ENCODE data around the gene TBCD. TPM values are rescaled to one million over a fixed set of nuclear protein-coding genes. Genes with fewer than 3 reads are reported as not detected.
"Not testable (repeated sequence)": the region's sequence is repeated elsewhere in the genome, so short reads cannot be mapped to it uniquely, and the experiment has no call there.

TBCD gene
- polyA plus RNA-seq, 4 donors, result 54.4 to 90.7 (median 68.7) TPM

GRCh38 chr17:82959990-82960418, 208.1 kb downstream of the TBCD start:
- DNase-seq (ENCODE audit: low read depth in 4 of 4, low spot score in 3 of 4), result no peak

DNA sequence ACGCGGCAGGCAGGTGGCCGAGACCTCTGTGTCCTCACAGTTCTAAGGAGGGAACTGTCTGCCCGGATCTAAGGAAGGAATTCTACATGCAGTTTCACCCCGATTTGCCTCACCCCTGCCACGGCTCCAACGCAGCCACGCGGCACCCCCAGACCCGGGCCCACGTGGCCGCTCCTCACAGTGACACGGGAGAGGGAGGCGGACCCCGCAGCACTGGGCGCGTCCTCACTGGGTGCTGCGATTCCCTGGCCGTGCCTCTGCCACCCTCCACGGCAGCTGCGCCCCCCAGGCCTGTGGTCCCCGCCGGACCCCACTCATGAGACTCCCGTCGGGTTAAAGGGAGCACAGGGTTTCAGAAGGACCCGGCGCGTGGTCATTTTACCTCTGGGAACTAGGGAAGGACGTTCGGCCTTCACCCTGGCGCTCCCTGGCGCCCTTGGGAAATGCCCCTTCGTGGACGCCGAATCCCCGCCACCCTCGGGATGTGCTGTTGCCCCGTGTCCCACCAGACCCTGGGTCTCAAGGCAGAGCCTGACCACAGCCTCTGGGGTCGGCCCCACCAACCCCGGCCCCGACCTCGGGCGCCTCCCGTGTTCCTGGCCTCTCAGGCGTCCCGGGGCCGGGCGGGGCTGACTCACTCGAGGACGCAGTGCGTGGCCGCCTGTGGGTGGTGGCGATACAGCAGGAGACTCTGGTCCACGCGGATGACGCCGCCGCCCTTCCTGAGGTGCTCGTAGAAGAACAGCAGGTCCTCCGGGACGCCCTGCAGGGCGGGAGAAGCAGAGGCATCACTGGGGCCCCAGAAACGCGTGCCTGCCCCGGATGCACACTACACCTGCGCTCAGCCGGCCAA, 208.8 kb downstream of the TBCD start:
- DNase-seq (ENCODE audit: low read depth in 4 of 4, low spot score in 3 of 4), result no peak

- DNase-seq (ENCODE audit: low read depth in 4 of 4, low spot score in 3 of 4), result no peak
These were observed 209.7 kb downstream of the TBCD start for GRCh38 chr17:82961366-82962162.

- DNase-seq (ENCODE audit: low read depth in 4 of 4, low spot score in 3 of 4), result no peak
These were observed 210.4 kb downstream of the TBCD start for GRCh38 chr17:82962163-82962720.

GRCh38 chr17:82963104-82963950, 211.5 kb downstream of the TBCD start:
- peak; percentile 53 to 70 (median 62) for DNase-seq (ENCODE audit: low read depth in 4 of 4, low spot score in 3 of 4)

DNA sequence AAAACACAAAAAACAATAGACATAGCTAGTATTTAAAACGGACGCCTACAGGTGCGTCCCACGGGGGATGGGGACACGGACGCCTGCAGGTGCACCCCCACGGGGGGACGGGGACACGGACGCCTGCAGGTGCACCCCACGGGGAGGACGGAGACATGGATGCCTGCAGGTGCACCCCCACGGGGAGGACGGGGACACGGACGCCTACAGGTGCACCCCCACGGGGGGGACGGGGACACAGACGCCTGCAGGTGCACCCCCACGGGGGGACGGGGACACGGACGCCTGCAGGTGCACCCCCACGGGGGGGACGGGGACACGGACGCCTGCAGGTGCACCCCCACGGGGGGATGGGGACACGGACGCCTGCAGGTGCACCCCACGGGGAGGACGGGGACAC, 212.6 kb downstream of the TBCD start:
- DNase-seq (ENCODE audit: low read depth in 4 of 4, low spot score in 3 of 4), result not testable (repeated sequence)

DNA sequence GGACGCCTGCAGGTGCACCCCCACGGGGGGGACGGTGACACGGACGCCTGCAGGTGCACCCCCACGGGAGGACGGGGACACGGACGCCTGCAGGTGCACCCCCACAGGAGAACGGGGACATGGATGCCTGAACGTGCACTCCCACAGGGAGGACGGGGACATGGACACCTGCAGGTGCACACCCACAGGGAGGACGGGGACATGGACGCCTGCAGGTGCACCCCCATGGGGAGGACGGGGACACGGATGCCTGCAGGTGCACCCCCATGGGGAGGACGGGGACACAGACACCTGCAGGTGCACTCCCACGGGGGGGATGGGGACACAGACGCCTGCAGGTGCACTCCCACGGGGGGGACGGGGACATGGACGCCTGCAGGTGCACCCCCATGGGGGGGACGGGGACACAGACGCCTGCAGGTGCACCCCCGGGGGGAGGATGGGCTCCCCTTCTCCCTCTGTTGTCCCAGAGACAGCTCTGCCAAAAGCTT, 213.0 kb downstream of the TBCD start:
- no peak for DNase-seq (ENCODE audit: low read depth in 4 of 4, low spot score in 3 of 4)

DNA sequence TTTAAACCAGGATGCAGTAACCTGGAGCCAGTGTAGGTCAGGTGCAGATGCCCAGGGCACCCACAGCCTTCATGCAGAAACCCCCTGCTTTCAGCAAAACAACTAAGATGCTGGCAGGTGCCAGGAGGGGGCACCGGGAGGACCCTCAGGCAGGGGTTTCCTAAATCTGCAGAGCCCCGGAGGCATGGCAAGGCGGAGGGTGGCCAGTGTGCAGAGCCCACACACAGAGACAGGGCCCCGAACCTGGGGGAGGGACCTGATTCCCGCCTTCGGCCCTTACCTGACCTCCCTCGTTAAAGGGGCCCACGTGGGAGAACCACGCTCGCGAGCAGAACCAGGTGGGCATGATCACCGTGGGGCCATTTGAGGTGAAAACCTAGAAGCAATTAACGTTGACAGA, 213.5 kb downstream of the TBCD start:
- DNase-seq (ENCODE audit: low read depth in 4 of 4, low spot score in 3 of 4), result no peak

GRCh38 chr17:82966415-82966814, 214.6 kb downstream of the TBCD start:
- no peak for DNase-seq (ENCODE audit: low read depth in 4 of 4, low spot score in 3 of 4)

GRCh38 chr17:82967268-82968032, 215.6 kb downstream of the TBCD start:
- no peak for DNase-seq (ENCODE audit: low read depth in 4 of 4, low spot score in 3 of 4)

GRCh38 chr17:82968033-82968841, 216.4 kb downstream of the TBCD start:
- DNase-seq (ENCODE audit: low read depth in 4 of 4, low spot score in 3 of 4), result not testable (repeated sequence)

DNA sequence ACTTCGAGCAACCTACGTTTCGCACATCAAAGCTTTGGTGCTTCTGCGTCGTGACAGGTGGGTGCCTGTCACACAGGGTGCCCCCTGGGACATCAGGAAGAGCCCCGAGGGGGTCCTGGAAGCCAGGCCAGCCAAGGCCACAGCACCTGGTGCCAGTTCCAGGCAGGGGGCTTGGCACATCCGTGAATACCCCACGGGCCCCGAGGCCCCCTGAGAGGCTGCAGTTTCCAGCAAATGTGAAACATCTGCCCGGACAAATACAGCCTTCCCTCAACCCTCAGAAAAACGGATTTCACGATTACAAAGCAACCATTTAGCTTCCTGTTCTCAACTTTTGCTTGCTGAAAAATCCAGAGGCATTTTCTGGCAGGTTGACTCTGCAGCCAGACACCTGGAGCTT, 218.2 kb downstream of the TBCD start:
- DNase-seq (ENCODE audit: low read depth in 4 of 4, low spot score in 3 of 4), result no peak

GRCh38 chr17:82970818-82971590, 219.1 kb downstream of the TBCD start:
- no peak for DNase-seq (ENCODE audit: low read depth in 4 of 4, low spot score in 3 of 4)

DNA sequence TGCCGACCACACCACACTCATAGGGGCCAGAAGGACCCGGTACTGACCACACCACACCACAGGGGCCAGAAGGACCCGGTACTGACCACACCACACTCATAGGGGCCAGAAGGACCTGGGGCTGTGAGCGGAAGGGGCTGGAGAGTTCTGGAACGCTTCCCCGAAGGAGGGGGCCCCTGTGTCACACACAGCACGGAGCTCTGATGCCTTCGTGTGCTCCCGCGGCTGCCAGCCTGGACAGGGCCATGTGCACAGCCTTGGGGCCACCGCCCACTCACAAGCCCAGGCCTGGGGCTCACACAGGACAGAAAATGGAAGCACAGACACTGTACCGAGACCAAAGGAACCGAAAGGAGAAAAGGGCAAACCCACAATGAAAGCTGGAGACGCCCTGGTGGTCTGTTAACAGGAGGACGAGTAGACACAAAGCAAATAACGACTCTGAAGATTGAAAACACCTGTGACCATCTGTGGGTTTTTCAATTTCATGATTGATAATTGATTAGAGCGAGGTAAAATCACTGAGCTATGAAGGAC, 221.0 kb downstream of the TBCD start:
- DNase-seq (ENCODE audit: low read depth in 4 of 4, low spot score in 3 of 4), result no peak

DNA sequence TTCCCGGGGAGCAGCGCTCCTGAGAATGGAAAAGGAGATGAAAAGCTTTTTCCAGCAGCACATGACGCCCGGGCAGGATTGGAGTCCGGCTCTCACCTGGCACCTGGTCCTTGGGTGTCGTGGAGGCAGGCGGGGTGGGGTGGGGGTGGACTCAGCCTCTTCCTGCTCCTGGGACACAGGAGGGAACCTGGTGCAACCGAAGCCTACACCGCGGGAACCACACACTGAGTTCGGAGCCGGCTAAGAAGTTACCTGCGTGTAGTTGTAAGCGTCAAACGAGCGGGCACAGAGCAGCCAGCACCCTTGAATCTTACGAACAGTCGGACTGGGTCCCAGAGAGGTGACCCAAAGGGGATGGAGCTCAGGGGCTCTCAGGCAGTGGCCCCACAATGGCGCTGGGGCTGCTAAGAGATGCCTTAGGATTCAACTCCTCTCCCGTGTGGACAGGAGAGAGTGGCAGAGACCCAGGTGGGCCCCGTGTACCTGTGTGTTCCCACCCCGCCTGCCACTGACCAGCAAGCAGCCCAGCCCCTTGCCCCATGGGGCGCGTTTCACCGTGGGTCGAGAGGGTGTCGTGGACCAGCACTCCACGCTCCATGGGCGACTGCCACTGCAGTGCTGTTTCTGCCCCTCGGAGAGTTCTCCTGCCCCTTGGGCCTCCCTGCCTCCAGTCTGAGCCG, 221.7 kb downstream of the TBCD start:
- DNase-seq (ENCODE audit: low read depth in 4 of 4, low spot score in 3 of 4), result no peak

DNA sequence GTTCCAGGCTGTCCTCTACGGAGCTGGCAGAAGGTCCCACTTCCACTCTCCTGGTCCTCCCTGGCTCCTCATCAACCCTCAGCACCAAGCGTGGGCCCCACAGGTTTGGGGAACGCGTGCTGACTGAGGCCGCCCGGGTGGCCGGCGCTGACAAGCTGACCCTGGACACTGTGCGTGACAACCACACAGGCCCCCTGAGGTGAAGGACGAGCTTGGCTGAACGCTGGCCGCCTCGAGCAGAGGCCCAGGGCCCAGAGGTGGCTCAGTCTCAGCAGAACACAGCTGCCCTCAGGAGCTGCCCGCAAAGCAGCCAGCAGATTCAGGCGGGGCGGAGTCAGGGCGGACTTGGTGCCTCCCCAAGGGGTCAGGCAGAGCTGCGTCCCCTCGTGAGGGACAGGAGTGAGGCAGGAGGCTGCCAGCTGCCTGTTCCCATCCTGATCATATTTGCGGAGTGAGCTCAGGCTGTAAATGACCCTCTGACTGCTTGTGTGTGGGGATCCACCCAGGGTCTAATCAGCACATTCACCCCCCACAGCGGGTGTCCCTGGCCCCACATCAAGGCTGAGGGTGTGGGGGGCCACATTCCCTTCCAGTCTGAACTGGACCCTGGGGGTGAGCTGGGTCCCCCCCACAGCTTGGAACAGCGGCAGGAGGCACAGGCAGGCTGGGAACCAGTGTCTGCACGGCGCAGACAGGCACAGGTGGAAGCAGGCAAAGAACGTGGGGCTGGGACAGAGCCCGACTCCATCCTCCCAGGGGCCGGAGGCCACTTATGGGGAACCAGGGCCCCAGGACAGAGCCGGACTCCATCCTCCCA, 222.5 kb downstream of the TBCD start:
- no peak for DNase-seq (ENCODE audit: low read depth in 4 of 4, low spot score in 3 of 4)

Measured in left renal pelvis (tissue), 4 donors.